ENCODE measurements around the gene PCDHGB3.

Gene PCDHGB3

GRCh38 chr5:141421489-141421855 lies 51.4 kb downstream of the PCDHGB3 start:
- no peak for DNase-seq
